CD14-positive monocyte (primary cell): ENCODE results near the gene FXYD6. TPM values are rescaled to one million over a fixed set of nuclear protein-coding genes. Genes with fewer than 3 reads are reported as not detected.
A peak's percentile ranks its signal among the peaks of the same experiment; 100 is the strongest.

ENCODE experiments used
- DNase-seq, 3 donors: peaks; one replicate each; pipeline ENCODE4 v3.0.0-alpha.2; 2011 to 2022
- H2AFZ ChIP-seq: 2 replicates; pipeline ENCODE4 v1.6.0; 2012; ENCODE audit warnings: mild to moderate bottlenecking, low read depth, low read length, inconsistent platforms; ENCODE audit not compliant: insufficient read depth, poor library complexity, severe bottlenecking
- H3K27ac ChIP-seq, 2 donors: 1 replicate in 1 of 2; 2 replicates in 1 of 2; pipeline ENCODE4 v1.5.1; 2012 to 2013; ENCODE audit warnings: low read length in 2 of 2, control low read depth in 1 of 2, inconsistent platforms in 1 of 2, low read depth in 1 of 2, mild to moderate bottlenecking in 1 of 2
- H3K27me3 ChIP-seq, 2 donors: one replicate each; pipeline versions ENCODE4 v1.6.0 to v1.6.1; 2011 to 2013; ENCODE audit warnings: low read length in 2 of 2; ENCODE audit not compliant: control insufficient read depth in 2 of 2, insufficient read depth in 2 of 2
- H3K36me3 ChIP-seq, 2 donors: replicated peaks in 1 of 2; 1 replicate in 1 of 2; 2 replicates in 1 of 2; pipeline versions ENCODE4 v1.5.1 to v1.6.1; 2012 to 2013; ENCODE audit warnings: low read length in 2 of 2, control low read depth in 1 of 2, inconsistent platforms in 1 of 2, mild to moderate bottlenecking in 1 of 2; ENCODE audit not compliant: insufficient read depth in 2 of 2, control insufficient read depth in 1 of 2
- H3K4me1 ChIP-seq, 2 donors: 1 replicate in 1 of 2; 2 replicates in 1 of 2; pipeline versions ENCODE4 v1.5.1 to v1.6.1; 2012 to 2013; ENCODE audit warnings: low read length in 2 of 2, control low read depth in 1 of 2, inconsistent platforms in 1 of 2, mild to moderate bottlenecking in 1 of 2, moderate library complexity in 1 of 2; ENCODE audit not compliant: insufficient read depth in 2 of 2, control insufficient read depth in 1 of 2
- H3K4me2 ChIP-seq: replicated peaks from 2 replicates; pipeline ENCODE3; 2012; ENCODE audit warnings: low read length, moderate library complexity, mild to moderate bottlenecking; ENCODE audit not compliant: poor library complexity, severe bottlenecking; ENCODE audit errors: extremely low read depth
- H3K4me3 ChIP-seq, 3 experiments: fragments of 200-600 bp in 1 of 3; sonication (generic) in 1 of 3; replicated peaks in 1 of 3; 1 replicate in 2 of 3; 2 replicates in 1 of 3; pipeline ENCODE4 v1.5.1; 2011 to 2013; ENCODE audit warnings: low read length in 3 of 3, mild to moderate bottlenecking in 3 of 3, control low read depth in 2 of 3, low read depth in 2 of 3, inconsistent platforms in 1 of 3, moderate library complexity in 1 of 3
- H3K79me2 ChIP-seq: 2 replicates; pipeline ENCODE4 v1.6.0; 2012; ENCODE audit warnings: mild to moderate bottlenecking, control low read depth, inconsistent platforms, low read length, moderate library complexity; ENCODE audit not compliant: insufficient read depth
- H3K9ac ChIP-seq: 2 replicates; pipeline ENCODE4 v1.6.0; 2017; ENCODE audit warnings: low read length, mild to moderate bottlenecking; ENCODE audit not compliant: insufficient read depth, poor library complexity, severe bottlenecking
- H3K9me3 ChIP-seq, 2 donors: replicated peaks in 1 of 2; 1 replicate in 1 of 2; 2 replicates in 1 of 2; pipeline versions ENCODE4 v1.5.1 to v1.6.1; 2012 to 2013; ENCODE audit warnings: low read length in 2 of 2, control low read depth in 1 of 2; ENCODE audit not compliant: control insufficient read depth in 1 of 2, insufficient read depth in 1 of 2
- H4K20me1 ChIP-seq: 2 replicates; pipeline ENCODE4 v1.6.0; 2012; ENCODE audit warnings: mild to moderate bottlenecking, low read length, control low read depth, moderate library complexity; ENCODE audit not compliant: insufficient read depth
- H3K27ac Mint-ChIP-seq, 7 donors: one replicate each; pipeline ENCODE4 v1.8.0; 2020; ENCODE audit warnings: mild to moderate bottlenecking in 7 of 7, mixed read lengths in 7 of 7, moderate library complexity in 6 of 7, inconsistent platforms in 2 of 7
- H3K27me3 Mint-ChIP-seq, 3 donors: one replicate each; pipeline ENCODE4 v1.8.0; 2021 to 2022; ENCODE audit warnings: low read depth in 3 of 3, mild to moderate bottlenecking in 3 of 3, mixed read lengths in 3 of 3, moderate library complexity in 3 of 3, inconsistent platforms in 1 of 3
- H3K36me3 Mint-ChIP-seq, 2 donors: one replicate each; pipeline ENCODE4 v1.8.0; 2020; ENCODE audit warnings: mixed read lengths in 2 of 2, inconsistent platforms in 1 of 2, mild to moderate bottlenecking in 1 of 2
- H3K4me1 Mint-ChIP-seq: one replicate; pipeline ENCODE4 v1.8.0; 2020; ENCODE audit warnings: mild to moderate bottlenecking, mixed read lengths
- H3K4me3 Mint-ChIP-seq, 2 donors: one replicate each; pipeline ENCODE4 v1.8.0; 2020; ENCODE audit warnings: mild to moderate bottlenecking in 2 of 2, mixed read lengths in 2 of 2, moderate library complexity in 1 of 2
- H3K9me3 Mint-ChIP-seq, 7 donors: one replicate each; pipeline ENCODE4 v1.8.0; 2020 to 2022; ENCODE audit warnings: mixed read lengths in 7 of 7, mild to moderate bottlenecking in 6 of 7, moderate library complexity in 6 of 7, inconsistent platforms in 2 of 7
- CTCF ChIP-seq: fragments of 200-600 bp; IDR thresholded peaks from one replicate; pipeline ENCODE4 v1.8.0; 2022; ENCODE audit warnings: antibody characterized with exemption, mild to moderate bottlenecking
- WGBS: methylation state at CpG from one replicate; pipeline ENCODE4 v1.1.5; 2013; ENCODE audit warnings: missing lambda C conversion rate; ENCODE audit not compliant: insufficient coverage; 5-methylcytosine and 5-hydroxymethylcytosine counted together
- intact Hi-C, 2 donors: fragments of 100-400 bp; cut with micrococcal nuclease; formaldehyde crosslinking; loops; one replicate each; pipeline versions ENCODE4 v1.15.0 to v1.15.1; 2023
- polyA plus RNA-seq, 3 donors: library from polyadenylated mRNA; depleted of rRNA in 1 of 3; unstranded in 2 of 3; stranded (reverse) in 1 of 3; fragments of 300-500 nt in 2 of 3; fragments of >200 nt in 1 of 3; fragmentation: Illumina TruSeq in 2 of 3; gene quantifications; 1 replicate in 2 of 3; 2 replicates in 1 of 3; pipeline ENCODE4 v1.2.3, GENCODE V29; 2012 to 2021

Gene FXYD6
- polyA plus RNA-seq, 3 donors = 36.4 to 52.1 (median 44.1) TPM

GRCh38 chr11:117792241-117792640 is 84.2 kb downstream of the FXYD6 start:
- Histone ChIP-seq H3K36me3 (no peaks in the 10 kb centered on the region), H3K4me1 (peaks cover 0 to 4% of the 10 kb centered on the region in 2 donors), H3K9me3 (no peaks in the 10 kb centered on the region), H3K79me2 (no peaks in the 10 kb centered on the region), H3K4me3 (no peak overlapping the region), H3K27me3 (peaks cover 35 to 53% of the 10 kb centered on the region in 2 donors), H4K20me1 (no peaks in the 10 kb centered on the region), H3K4me2 (no peak overlapping the region), H3K9ac (no peak overlapping the region), H2AFZ (no peak overlapping the region), H3K27ac (no peak overlapping the region)
- peak overlapping the region in 1 of 7 donors; percentile 33 for H3K27ac Mint-ChIP-seq
- 87% methylated on average over 3 of the region's 5 CpGs for WGBS
- no peak for DNase-seq
- H3K4me3 Mint-ChIP-seq = no peak overlapping the region
- TF ChIP-seq CTCF = no peak
- peaks cover 3% of the 10 kb centered on the region for H3K4me1 Mint-ChIP-seq
- peaks cover 0 to 7% (median 2%) of the 10 kb centered on the region in 7 donors for H3K9me3 Mint-ChIP-seq
- intact Hi-C loops = no loop called here
- peaks cover 0 to 2% of the 10 kb centered on the region in 2 donors for H3K36me3 Mint-ChIP-seq
- H3K27me3 Mint-ChIP-seq = peaks cover 48 to 71% (median 57%) of the 10 kb centered on the region in 3 donors

- DNase-seq = no peak
- Histone ChIP-seq H2AFZ (no peak overlapping the region), H4K20me1 (no peaks in the 10 kb centered on the region), H3K4me1 (no peaks in the 10 kb centered on the region), H3K27ac (no peak overlapping the region), H3K9ac (no peak overlapping the region), H3K79me2 (no peaks in the 10 kb centered on the region), H3K36me3 (no peaks in the 10 kb centered on the region), H3K27me3 (peaks cover 19 to 38% of the 10 kb centered on the region in 2 donors), H3K4me3 (no peak overlapping the region), H3K9me3 (no peaks in the 10 kb centered on the region), H3K4me2 (no peak overlapping the region)
- WGBS = no CpG with 5 or more reads among the region's 3 CpGs
- peaks cover 0 to 2% of the 10 kb centered on the region in 2 donors for H3K36me3 Mint-ChIP-seq
- TF ChIP-seq CTCF = no peak
- peaks cover 2% of the 10 kb centered on the region for H3K4me1 Mint-ChIP-seq
- intact Hi-C loops = no loop called here
- H3K4me3 Mint-ChIP-seq = no peak overlapping the region
- H3K9me3 Mint-ChIP-seq = peaks cover 0 to 6% (median under 1%) of the 10 kb centered on the region in 7 donors
- no peak overlapping the region for H3K27ac Mint-ChIP-seq
- peaks cover 41 to 62% (median 50%) of the 10 kb centered on the region in 3 donors for H3K27me3 Mint-ChIP-seq
Measured at GRCh38 chr11:117790279-117790678, 86.2 kb downstream of the FXYD6 start.
